ENCODE measurements around the gene SRGAP2.
"Not testable (repeated sequence)": the region's sequence is repeated elsewhere in the genome, so short reads cannot be mapped to it uniquely, and the experiment has no call there.

SRGAP2 gene

GRCh38 chr1:206203364-206204158 is at the start of gene SRGAP2:
Gene SRGAP2, plus strand, starts transcription at chr1:206203541. Its CDS starts 2,430 bp downstream, at chr1:206205971.
- peak; percentile 49 for DNase-seq

GRCh38 chr1:206167350-206168029 is 35.9 kb upstream of the SRGAP2 start:
- not testable (repeated sequence) for DNase-seq

GRCh38 chr1:206169794-206170193 is 33.5 kb upstream of the SRGAP2 start:
- DNase-seq = not testable (repeated sequence)

- not testable (repeated sequence) for DNase-seq
These were observed 30.1 kb upstream of the SRGAP2 start for GRCh38 chr1:206173110-206173719.

- DNase-seq = peak; percentile 1
These were observed 29.0 kb upstream of the SRGAP2 start for GRCh38 chr1:206174182-206174868.

GRCh38 chr1:206175459-206176113 is 27.8 kb upstream of the SRGAP2 start:
- peak; percentile 2 for DNase-seq

GRCh38 chr1:206176114-206176502 is 27.2 kb upstream of the SRGAP2 start:
- DNase-seq = not testable (repeated sequence)

- peak; percentile 0 for DNase-seq
These were observed 25.0 kb upstream of the SRGAP2 start for GRCh38 chr1:206178061-206178989.

GRCh38 chr1:206179666-206180065 is 23.7 kb upstream of the SRGAP2 start:
- not testable (repeated sequence) for DNase-seq

GRCh38 chr1:206182368-206183317 is 20.7 kb upstream of the SRGAP2 start:
- DNase-seq = not testable (repeated sequence)

- not testable (repeated sequence) for DNase-seq
These were observed 19.6 kb upstream of the SRGAP2 start for GRCh38 chr1:206183788-206184187.

GRCh38 chr1:206185778-206186177 is 17.6 kb upstream of the SRGAP2 start:
- not testable (repeated sequence) for DNase-seq

- not testable (repeated sequence) for DNase-seq
These were observed 16.5 kb upstream of the SRGAP2 start for GRCh38 chr1:206186826-206187225.

GRCh38 chr1:206195182-206195581 is 8.2 kb upstream of the SRGAP2 start:
- not testable (repeated sequence) for DNase-seq

GRCh38 chr1:206196748-206197424 is 6.5 kb upstream of the SRGAP2 start:
- DNase-seq = peak; percentile 0

GRCh38 chr1:206202789-206203363 is 465 bp upstream of the SRGAP2 start, which contains the start of gene FAM72A:
Gene FAM72A, minus strand, starts transcription at chr1:206202839. Its CDS starts 814 bp downstream, at chr1:206202025.
- DNase-seq = peak; percentile 99

GRCh38 chr1:206204159-206204511 is 794 bp downstream of the SRGAP2 start:
- not testable (repeated sequence) for DNase-seq

GRCh38 chr1:206204871-206205270 is 1.5 kb downstream of the SRGAP2 start:
- peak; percentile 2 for DNase-seq

- DNase-seq = not testable (repeated sequence)
These were observed 2.2 kb downstream of the SRGAP2 start for GRCh38 chr1:206205569-206205968.

Measured in RPMI8226 (cell line).